ENCODE data around the gene SLC10A3.

- peak; percentile 74 to 93 for TF ChIP-seq POLR2AphosphoS5 (IDR thresholded peaks at IDR 0.05)
- no peak for TF ChIP-seq CTCF (IDR thresholded peaks at IDR 0.05)
- peak; percentile 90 for TF ChIP-seq POLR2A (IDR thresholded peaks at IDR 0.05; ENCODE audit: low read depth)
- TF ChIP-seq EP300 (IDR thresholded peaks at IDR 0.05): no peak
These were observed 25.7 kb upstream of the SLC10A3 start, which contains the start of gene FAM3A for GRCh38 chrX:154515966-154516655.
